GM12878 (cell line): ENCODE measurements around the gene COIL.

Source experiments
- BACH1 ChIP-seq: fragments of 450-650 bp; IDR thresholded peaks from 2 replicates; pipeline ENCODE4 v1.6.1; 2017; ENCODE audit warnings: mild to moderate bottlenecking, borderline replicate concordance
- MXI1 ChIP-seq: fragments of 150-350 bp; IDR thresholded peaks from 2 replicates; pipeline ENCODE4 v1.6.1; 2011; ENCODE audit warnings: low read depth, mild to moderate bottlenecking, inconsistent platforms, low read length, improper control_type of control experiment
- TF ChIP-seq, protein P1 (sequence below): fragments of 450-650 bp; IDR thresholded peaks from 2 replicates; pipeline ENCODE4 v1.6.1; 2017; ENCODE audit warnings: mild to moderate bottlenecking, low read depth, inconsistent platforms; ENCODE audit not compliant: poor library complexity, severe bottlenecking

- no peak for TF ChIP-seq BACH1
- TF ChIP-seq, protein P1, sequence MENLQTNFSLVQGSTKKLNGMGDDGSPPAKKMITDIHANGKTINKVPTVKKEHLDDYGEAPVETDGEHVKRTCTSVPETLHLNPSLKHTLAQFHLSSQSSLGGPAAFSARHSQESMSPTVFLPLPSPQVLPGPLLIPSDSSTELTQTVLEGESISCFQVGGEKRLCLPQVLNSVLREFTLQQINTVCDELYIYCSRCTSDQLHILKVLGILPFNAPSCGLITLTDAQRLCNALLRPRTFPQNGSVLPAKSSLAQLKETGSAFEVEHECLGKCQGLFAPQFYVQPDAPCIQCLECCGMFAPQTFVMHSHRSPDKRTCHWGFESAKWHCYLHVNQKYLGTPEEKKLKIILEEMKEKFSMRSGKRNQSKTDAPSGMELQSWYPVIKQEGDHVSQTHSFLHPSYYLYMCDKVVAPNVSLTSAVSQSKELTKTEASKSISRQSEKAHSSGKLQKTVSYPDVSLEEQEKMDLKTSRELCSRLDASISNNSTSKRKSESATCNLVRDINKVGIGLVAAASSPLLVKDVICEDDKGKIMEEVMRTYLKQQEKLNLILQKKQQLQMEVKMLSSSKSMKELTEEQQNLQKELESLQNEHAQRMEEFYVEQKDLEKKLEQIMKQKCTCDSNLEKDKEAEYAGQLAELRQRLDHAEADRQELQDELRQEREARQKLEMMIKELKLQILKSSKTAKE: no peak
- TF ChIP-seq MXI1: no peak
Measured at GRCh38 chr17:56918916-56919315, 41.9 kb downstream of the COIL start.
